Peyer's patch (tissue), 4 donors: ENCODE measurements around the gene POTEJ.
"Not testable (repeated sequence)": the region's sequence is repeated elsewhere in the genome, so short reads cannot be mapped to it uniquely, and the experiment has no call there.

Source experiments
- CTCF ChIP-seq, 6 experiments: fragments of 450-650 bp in 4 of 6; fragments of 200-600 bp in 2 of 6; sonication (generic) in 1 of 6; IDR thresholded peaks; one replicate each; pipeline ENCODE4 v1.5.1; 2017 to 2019; ENCODE audit warnings: antibody characterized with exemption in 6 of 6, mild to moderate bottlenecking in 3 of 6, moderate library complexity in 1 of 6
- POLR2A ChIP-seq, 2 donors: fragments of 450-650 bp; IDR thresholded peaks; one replicate each; pipeline ENCODE4 v1.5.1; 2017; ENCODE audit warnings: antibody characterized with exemption in 2 of 2, mild to moderate bottlenecking in 2 of 2, moderate library complexity in 2 of 2

DNA sequence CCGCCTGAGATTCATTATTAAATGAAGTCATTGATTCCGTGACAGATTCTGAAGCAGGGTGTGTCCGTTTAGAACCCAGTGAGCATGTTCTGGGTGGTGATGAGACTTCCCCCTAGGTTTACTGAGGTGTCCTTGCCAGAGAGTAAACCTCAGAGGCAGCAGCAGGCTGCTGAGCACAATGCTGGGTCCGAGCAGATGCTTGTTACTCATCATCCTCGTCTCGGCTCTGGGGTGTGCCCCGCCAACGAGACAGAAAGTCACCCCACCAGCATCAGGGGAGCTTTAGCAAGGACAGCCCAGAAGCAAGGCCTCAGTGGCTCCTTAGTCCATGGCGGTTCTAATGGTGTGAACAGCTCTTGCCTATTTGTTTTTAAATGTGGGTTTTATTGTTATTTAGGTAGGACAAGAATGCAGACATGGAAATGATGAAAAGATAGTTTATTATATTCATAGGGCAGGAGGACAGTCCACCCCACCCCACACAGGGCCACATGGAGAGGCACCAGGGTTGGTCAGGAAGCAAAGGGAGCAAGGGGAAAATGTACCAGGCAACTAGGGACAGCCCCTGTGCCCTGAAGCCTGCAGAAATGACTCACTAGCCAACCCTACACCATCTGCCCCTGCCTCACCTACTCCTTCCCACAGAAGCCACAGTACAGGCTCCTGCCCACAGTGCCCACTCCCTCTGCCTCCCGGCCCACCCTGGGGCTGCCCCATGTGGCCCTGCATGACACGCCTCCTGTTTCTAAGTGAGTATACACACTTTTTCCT lies 22.4 kb upstream of the POTEJ start:
- not testable (repeated sequence) for TF ChIP-seq CTCF, POLR2A (IDR thresholded peaks at IDR 0.05)
